Left ventricle myocardium inferior (tissue), 1 donor: Measurements from ENCODE around the gene ZNF215. TPM values are rescaled to one million over a fixed set of nuclear protein-coding genes. Genes with fewer than 3 reads are reported as not detected.
"Not testable (repeated sequence)": the region's sequence is repeated elsewhere in the genome, so short reads cannot be mapped to it uniquely, and the experiment has no call there.

Source experiments
- DNase-seq: peaks from one replicate; pipeline ENCODE4 v3.0.0-alpha.2; 2020
- H3K27ac ChIP-seq: fragments of 200-600 bp; replicated peaks from 2 replicates; pipeline ENCODE4 v1.8.0; 2021
- H3K27me3 ChIP-seq: fragments of 200-600 bp; 2 replicates; pipeline ENCODE4 v1.8.0; 2021; ENCODE audit warnings: low read depth
- H3K36me3 ChIP-seq: fragments of 200-600 bp; 2 replicates; pipeline ENCODE4 v1.8.0; 2021
- H3K4me1 ChIP-seq: fragments of 200-600 bp; 2 replicates; pipeline ENCODE4 v1.8.0; 2021
- H3K4me3 ChIP-seq: fragments of 200-600 bp; 2 replicates; pipeline ENCODE4 v1.8.0; 2021; ENCODE audit warnings: mild to moderate bottlenecking, moderate library complexity
- H3K9me3 ChIP-seq: fragments of 200-600 bp; replicated peaks from 2 replicates; pipeline ENCODE4 v1.8.0; 2021
- CTCF ChIP-seq: fragments of 200-600 bp; IDR thresholded peaks from 2 replicates; pipeline ENCODE4 v1.8.0; 2021; ENCODE audit warnings: antibody characterized with exemption, mild to moderate bottlenecking, borderline replicate concordance
- intact Hi-C: fragments of 100-400 bp; cut with micrococcal nuclease; formaldehyde crosslinking; loops from one replicate; pipeline ENCODE4 v1.11.0; 2022
- total RNA-seq: library from RNA; stranded (reverse); fragmentation: NEBNext Ultra II Directional; extraction: Animal tissue kit (Norgen Biotek cat#: 25700); gene quantifications from one replicate; pipeline ENCODE4 v1.2.1, GENCODE V29; 2021
- donor health status: DM: no; HTN: yes; CAD: no; lungs with severe emphysema.

ZNF215 gene
- total RNA-seq, 1 donor from 2014 or later: 0.77 TPM

- Histone ChIP-seq H3K4me3 (no peak within 1 kb of the TSS), H3K9me3 (peaks cover 10% of the 10 kb centered on the region), H3K27me3 (no peaks in the 10 kb centered on the region), H3K4me1 (no peaks in the 10 kb centered on the region), H3K36me3 (no peaks in the 10 kb centered on the region), H3K27ac (no peak within 1 kb of the TSS)
- intact Hi-C loops: no loop called here
- no peak for TF ChIP-seq CTCF
- no peak for DNase-seq
These were observed 33.8 kb upstream of the ZNF215 start, which contains the start of gene OR2D2 for GRCh38 chr11:6892400-6892799. TSS of gene OR2D2 (minus strand) at chr11:6892500. CDS start at chr11:6892500, 0 bp downstream.

GRCh38 chr11:6894097-6894496 lies 32.1 kb upstream of the ZNF215 start:
- no peak for TF ChIP-seq CTCF
- intact Hi-C loops: no loop called here
- no peak overlapping the region for H3K27ac ChIP-seq
- no peaks in the 10 kb centered on the region for H3K27me3 ChIP-seq
- H3K9me3 ChIP-seq: peaks cover 4% of the 10 kb centered on the region
- H3K4me3 ChIP-seq: no peak overlapping the region
- H3K36me3 ChIP-seq: no peaks in the 10 kb centered on the region
- H3K4me1 ChIP-seq: no peaks in the 10 kb centered on the region
- DNase-seq: no peak

- TF ChIP-seq CTCF: no peak
- Histone ChIP-seq H3K27ac (no peak overlapping the region), H3K27me3 (no peaks in the 10 kb centered on the region), H3K4me3 (no peak overlapping the region), H3K4me1 (no peaks in the 10 kb centered on the region), H3K9me3 (no peaks in the 10 kb centered on the region), H3K36me3 (no peaks in the 10 kb centered on the region)
- DNase-seq: no peak
- intact Hi-C loops: no loop called here
These were observed 31.2 kb upstream of the ZNF215 start for GRCh38 chr11:6895010-6895409.

GRCh38 chr11:6898911-6899310 lies 27.3 kb upstream of the ZNF215 start:
- no peak for TF ChIP-seq CTCF
- Histone ChIP-seq H3K36me3 (no peaks in the 10 kb centered on the region), H3K4me1 (no peaks in the 10 kb centered on the region), H3K27me3 (no peaks in the 10 kb centered on the region), H3K9me3 (no peaks in the 10 kb centered on the region), H3K4me3 (no peak overlapping the region), H3K27ac (no peak overlapping the region)
- intact Hi-C loops: no loop called here
- DNase-seq: no peak

GRCh38 chr11:6900327-6900999 lies 25.8 kb upstream of the ZNF215 start:
- no peak for TF ChIP-seq CTCF
- Histone ChIP-seq H3K36me3 (no peaks in the 10 kb centered on the region), H3K4me1 (no peaks in the 10 kb centered on the region), H3K9me3 (no peaks in the 10 kb centered on the region), H3K4me3 (no peak overlapping the region), H3K27ac (no peak overlapping the region), H3K27me3 (no peaks in the 10 kb centered on the region)
- DNase-seq: no peak
- intact Hi-C loops: no loop called here

- H3K27ac ChIP-seq, H3K9me3 ChIP-seq, H3K4me1 ChIP-seq, H3K27me3 ChIP-seq, intact Hi-C loops, H3K4me3 ChIP-seq, H3K36me3 ChIP-seq: not testable (repeated sequence)
- peak; percentile 11 for DNase-seq
These were observed 21.4 kb upstream of the ZNF215 start for GRCh38 chr11:6904804-6905203.
